SK-N-SH (cell line): ENCODE results near the gene VAMP5.

Experiments used
- EP300 ChIP-seq, 2 experiments: IDR thresholded peaks; 2 replicates each; pipeline versions ENCODE4 v1.4.0 to v1.6.1; 2012; ENCODE audit warnings: borderline replicate concordance in 1 of 2, low read depth in 1 of 2, low read length in 1 of 2
- EZH2phosphoT487 ChIP-seq: fragments of 200-600 bp; sonication (generic); IDR thresholded peaks from 2 replicates; pipeline ENCODE4 v1.6.1; 2017; ENCODE audit warnings: low read depth, mixed run types, mild to moderate bottlenecking, antibody characterized with exemption, moderate library complexity, borderline replicate concordance
- GABPA ChIP-seq: IDR thresholded peaks from 2 replicates; pipeline ENCODE4 v1.4.0; 2012; ENCODE audit warnings: low read depth, mild to moderate bottlenecking
- MXI1 ChIP-seq: IDR thresholded peaks from 2 replicates; pipeline ENCODE4 v1.6.1; 2012; ENCODE audit warnings: mild to moderate bottlenecking, low read depth, low read length, improper control_type of control experiment
- NRF1 ChIP-seq: IDR thresholded peaks from 2 replicates; pipeline ENCODE4 v1.6.1; 2012; ENCODE audit warnings: low read depth, mild to moderate bottlenecking, low read length
- POLR2AphosphoS5 ChIP-seq: IDR thresholded peaks from 2 replicates; pipeline ENCODE4 v1.6.1; 2012; ENCODE audit warnings: low read depth, low read length
- RCOR1 ChIP-seq: fragments of 150-350 bp; IDR thresholded peaks from 2 replicates; pipeline ENCODE4 v1.6.1; 2017; ENCODE audit warnings: antibody characterized with exemption, low read length
- RFX5 ChIP-seq: IDR thresholded peaks from 2 replicates; pipeline ENCODE4 v1.6.1; 2012; ENCODE audit warnings: mild to moderate bottlenecking, improper control_type of control experiment, low read length
- RXRA ChIP-seq: IDR thresholded peaks from 2 replicates; pipeline ENCODE4 v1.4.0; 2012; ENCODE audit warnings: low read depth, mild to moderate bottlenecking, borderline replicate concordance
- SMC3 ChIP-seq: IDR thresholded peaks from 2 replicates; pipeline ENCODE4 v1.6.1; 2012; ENCODE audit warnings: low read depth, low read length, improper control_type of control experiment
- TF ChIP-seq, protein P1 (sequence below): fragments of 200-600 bp; sonication (generic); IDR thresholded peaks from 2 replicates; pipeline ENCODE4 v1.6.1; 2017; ENCODE audit warnings: antibody characterized with exemption, mild to moderate bottlenecking, moderate library complexity
- TF ChIP-seq, protein P2 (sequence below): fragments of 150-350 bp; IDR thresholded peaks from 2 replicates; pipeline ENCODE4 v1.6.1; 2017; ENCODE audit warnings: antibody characterized with exemption, low read length, low read depth, borderline replicate concordance
- TF ChIP-seq, protein P3 (sequence below): IDR thresholded peaks from 2 replicates; pipeline ENCODE4 v1.4.0; 2012; ENCODE audit warnings: low read depth, borderline replicate concordance
- TF ChIP-seq, protein P4 (sequence below): IDR thresholded peaks from 2 replicates; pipeline ENCODE4 v1.4.0; 2012; ENCODE audit warnings: low read depth

DNA sequence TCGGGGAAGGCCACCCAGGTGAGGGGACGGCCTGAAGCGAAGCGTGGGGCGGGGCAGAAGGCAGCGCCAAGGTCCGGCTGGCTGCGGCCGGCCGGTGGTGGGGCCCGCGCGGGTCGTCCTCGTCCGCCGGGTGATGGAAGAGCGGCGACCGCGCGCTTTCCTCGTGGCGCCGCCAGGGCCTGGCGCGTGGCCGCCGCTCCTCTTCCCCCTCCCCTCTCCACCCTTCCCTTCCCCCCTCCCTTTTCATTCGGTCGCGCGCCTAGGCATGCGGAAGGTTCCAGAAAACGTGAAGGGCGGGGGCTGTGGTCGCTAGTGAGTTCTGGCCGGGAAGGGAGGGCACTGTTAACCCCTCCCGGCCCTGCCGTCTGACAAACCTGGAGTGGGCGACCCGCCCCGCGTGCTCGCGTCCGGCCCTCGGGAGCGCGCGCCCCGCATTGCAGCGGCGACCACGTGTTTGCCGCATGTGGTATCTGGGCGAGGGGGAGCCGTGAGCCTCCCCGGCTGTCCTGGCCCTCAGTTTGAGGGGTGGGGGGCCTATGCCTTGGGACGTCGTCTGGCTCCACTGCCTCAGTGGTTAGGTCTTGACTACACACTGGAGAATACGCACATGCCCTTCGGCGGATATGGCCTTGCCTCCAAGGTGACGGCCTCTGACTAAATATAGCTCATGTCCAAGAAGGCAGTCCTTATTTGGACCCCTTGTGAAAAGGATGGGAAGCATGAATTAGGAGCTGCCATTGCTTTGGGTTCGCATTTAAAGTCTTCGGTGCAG lies 44.7 kb upstream of the VAMP5 start:
- TF ChIP-seq EZH2phosphoT487 (no peak), POLR2AphosphoS5 (peak; percentile 25; the same call in 1 of the 2 replicates), RCOR1 (no peak), EP300 (IDR thresholded peaks at IDR 0.05; ENCODE audit: borderline replicate concordance in 1 of 2, low read depth in 1 of 2, low read length in 1 of 2) (0 out of 4 replicates have a peak, but pooled peaks of 1 of the 2 experiments have one; percentile 6), GABPA (no peak), MXI1 (peak; percentile 99), SMC3 (no peak), RFX5 (no peak), NRF1 (no peak), RXRA (no peak)
- TF ChIP-seq, protein P1, sequence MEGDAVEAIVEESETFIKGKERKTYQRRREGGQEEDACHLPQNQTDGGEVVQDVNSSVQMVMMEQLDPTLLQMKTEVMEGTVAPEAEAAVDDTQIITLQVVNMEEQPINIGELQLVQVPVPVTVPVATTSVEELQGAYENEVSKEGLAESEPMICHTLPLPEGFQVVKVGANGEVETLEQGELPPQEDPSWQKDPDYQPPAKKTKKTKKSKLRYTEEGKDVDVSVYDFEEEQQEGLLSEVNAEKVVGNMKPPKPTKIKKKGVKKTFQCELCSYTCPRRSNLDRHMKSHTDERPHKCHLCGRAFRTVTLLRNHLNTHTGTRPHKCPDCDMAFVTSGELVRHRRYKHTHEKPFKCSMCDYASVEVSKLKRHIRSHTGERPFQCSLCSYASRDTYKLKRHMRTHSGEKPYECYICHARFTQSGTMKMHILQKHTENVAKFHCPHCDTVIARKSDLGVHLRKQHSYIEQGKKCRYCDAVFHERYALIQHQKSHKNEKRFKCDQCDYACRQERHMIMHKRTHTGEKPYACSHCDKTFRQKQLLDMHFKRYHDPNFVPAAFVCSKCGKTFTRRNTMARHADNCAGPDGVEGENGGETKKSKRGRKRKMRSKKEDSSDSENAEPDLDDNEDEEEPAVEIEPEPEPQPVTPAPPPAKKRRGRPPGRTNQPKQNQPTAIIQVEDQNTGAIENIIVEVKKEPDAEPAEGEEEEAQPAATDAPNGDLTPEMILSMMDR: no peak
- TF ChIP-seq, protein P2, sequence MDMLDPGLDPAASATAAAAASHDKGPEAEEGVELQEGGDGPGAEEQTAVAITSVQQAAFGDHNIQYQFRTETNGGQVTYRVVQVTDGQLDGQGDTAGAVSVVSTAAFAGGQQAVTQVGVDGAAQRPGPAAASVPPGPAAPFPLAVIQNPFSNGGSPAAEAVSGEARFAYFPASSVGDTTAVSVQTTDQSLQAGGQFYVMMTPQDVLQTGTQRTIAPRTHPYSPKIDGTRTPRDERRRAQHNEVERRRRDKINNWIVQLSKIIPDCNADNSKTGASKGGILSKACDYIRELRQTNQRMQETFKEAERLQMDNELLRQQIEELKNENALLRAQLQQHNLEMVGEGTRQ: no peak
- TF ChIP-seq, protein P3, sequence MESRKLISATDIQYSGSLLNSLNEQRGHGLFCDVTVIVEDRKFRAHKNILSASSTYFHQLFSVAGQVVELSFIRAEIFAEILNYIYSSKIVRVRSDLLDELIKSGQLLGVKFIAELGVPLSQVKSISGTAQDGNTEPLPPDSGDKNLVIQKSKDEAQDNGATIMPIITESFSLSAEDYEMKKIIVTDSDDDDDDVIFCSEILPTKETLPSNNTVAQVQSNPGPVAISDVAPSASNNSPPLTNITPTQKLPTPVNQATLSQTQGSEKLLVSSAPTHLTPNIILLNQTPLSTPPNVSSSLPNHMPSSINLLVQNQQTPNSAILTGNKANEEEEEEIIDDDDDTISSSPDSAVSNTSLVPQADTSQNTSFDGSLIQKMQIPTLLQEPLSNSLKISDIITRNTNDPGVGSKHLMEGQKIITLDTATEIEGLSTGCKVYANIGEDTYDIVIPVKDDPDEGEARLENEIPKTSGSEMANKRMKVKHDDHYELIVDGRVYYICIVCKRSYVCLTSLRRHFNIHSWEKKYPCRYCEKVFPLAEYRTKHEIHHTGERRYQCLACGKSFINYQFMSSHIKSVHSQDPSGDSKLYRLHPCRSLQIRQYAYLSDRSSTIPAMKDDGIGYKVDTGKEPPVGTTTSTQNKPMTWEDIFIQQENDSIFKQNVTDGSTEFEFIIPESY: no peak
- TF ChIP-seq, protein P4, sequence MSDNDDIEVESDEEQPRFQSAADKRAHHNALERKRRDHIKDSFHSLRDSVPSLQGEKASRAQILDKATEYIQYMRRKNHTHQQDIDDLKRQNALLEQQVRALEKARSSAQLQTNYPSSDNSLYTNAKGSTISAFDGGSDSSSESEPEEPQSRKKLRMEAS: peak; percentile 94
